Skeletal muscle cell (primary cell): ENCODE results near the gene XYLB.
A peak's percentile ranks its signal among the peaks of the same experiment; 100 is the strongest.
"Not testable (repeated sequence)": the region's sequence is repeated elsewhere in the genome, so short reads cannot be mapped to it uniquely, and the experiment has no call there.

Experiments used
- DNase-seq: peaks from one replicate; pipeline ENCODE4 v3.0.0-alpha.2; 2010; ENCODE audit warnings: low read depth
- H3K4me3 ChIP-seq: 2 replicates; pipeline ENCODE4 v1.5.1; 2011; ENCODE audit warnings: low read depth, mild to moderate bottlenecking, control low read depth, low read length, moderate library complexity

Gene XYLB

DNA sequence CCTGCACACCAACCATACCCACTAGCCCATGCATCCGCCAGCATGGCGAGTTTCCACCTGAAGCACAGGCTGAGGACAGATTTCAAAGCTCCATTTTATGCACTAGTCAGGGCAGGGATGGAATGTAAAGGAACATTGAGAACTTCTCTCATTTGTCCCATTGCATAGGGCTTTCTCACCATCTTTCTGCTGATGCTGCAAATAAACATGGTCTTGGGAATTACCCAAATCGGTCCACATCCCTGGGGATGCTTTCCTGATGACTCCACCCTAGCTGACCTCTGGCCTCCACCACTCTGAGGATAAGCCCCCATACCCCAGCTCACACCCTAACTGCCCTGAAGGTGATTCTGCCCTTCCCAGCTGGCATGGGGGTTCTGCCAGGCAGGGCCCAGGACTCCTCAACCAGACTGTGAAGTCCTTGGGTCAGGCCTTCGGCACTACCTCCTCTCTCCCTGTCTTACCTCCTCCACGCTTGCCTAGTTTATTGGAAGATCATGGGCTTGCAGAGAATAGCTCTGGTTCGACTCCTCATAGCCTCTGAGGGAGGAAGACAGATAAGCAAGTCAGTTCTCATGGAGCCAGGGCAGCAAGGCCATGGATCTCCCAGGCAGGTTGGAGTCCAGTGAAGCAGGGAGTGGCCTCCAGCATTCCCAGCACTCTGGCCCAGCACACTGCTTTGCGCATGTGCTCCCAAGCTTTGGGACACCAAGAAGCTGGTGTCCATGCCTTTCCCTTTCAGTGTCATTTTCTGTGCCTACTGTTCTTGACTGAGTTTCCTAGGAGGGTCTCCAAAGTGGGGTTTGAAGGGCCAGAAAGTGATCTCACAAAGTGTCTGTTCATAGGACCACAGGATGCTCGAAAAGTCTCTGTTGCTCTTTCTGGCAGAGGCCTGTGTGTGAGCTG is 27.6 kb upstream of the XYLB start:
- no peak for DNase-seq
- H3K4me3 ChIP-seq: no peak overlapping the region

DNA sequence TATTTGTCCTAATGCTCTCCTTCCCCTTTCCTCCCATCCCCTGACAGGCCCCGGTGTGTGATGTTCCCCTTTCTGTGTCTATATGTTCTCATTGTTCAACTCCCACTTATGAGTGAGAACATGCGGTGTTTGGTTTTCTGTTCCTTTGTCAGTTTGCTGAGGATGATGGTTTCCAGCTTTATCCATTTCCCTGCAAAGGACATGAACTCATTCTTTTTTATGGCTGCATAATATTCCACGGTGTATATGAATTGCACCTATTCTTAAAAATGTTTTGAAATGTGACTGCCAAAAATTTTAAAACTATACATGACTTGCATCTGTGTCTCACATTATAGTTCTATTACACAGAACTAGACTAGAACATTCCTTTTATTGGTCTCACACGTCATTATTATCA is 25.9 kb upstream of the XYLB start:
- H3K4me3 ChIP-seq, DNase-seq: not testable (repeated sequence)

DNA sequence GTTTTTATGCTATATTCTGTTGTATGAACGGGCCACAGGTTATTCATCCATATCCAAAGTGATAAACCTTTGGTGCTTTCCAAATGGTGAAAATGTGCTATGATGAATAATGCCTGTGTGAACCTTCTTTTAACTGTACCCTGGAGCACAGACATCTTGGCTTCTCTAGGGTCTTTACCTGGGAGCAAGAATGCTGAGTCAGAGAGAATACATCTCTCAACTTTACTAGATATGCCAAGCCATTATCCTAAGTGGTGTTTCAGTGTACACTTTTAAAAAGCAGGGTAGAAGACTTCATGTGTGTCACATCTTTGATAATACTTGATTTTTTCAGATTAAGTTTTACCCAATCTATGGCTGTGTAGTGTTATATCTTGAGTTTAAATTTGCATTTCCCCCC is 23.5 kb upstream of the XYLB start:
- H3K4me3 ChIP-seq: no peak overlapping the region
- no peak for DNase-seq

DNA sequence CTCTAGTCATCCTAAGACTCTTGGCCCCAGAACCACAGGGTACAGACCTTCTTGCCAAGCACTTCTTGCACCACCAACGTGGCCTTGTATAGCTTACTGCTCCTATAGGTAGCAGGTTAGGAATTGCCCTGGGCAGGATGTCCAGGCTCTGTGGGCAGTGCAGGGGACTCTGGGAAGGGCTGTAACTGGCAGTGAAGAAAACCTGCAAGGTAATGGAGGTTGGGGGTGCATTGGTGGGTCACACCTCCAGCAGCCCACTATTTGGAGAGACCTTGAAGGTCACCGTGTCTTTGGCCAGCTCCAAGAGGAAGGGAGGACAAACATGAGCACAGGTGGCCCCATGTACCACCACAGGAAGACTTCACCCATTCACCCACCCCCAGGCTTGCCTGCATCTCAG is 21.3 kb upstream of the XYLB start:
- no peak for DNase-seq
- H3K4me3 ChIP-seq: no peak overlapping the region

DNA sequence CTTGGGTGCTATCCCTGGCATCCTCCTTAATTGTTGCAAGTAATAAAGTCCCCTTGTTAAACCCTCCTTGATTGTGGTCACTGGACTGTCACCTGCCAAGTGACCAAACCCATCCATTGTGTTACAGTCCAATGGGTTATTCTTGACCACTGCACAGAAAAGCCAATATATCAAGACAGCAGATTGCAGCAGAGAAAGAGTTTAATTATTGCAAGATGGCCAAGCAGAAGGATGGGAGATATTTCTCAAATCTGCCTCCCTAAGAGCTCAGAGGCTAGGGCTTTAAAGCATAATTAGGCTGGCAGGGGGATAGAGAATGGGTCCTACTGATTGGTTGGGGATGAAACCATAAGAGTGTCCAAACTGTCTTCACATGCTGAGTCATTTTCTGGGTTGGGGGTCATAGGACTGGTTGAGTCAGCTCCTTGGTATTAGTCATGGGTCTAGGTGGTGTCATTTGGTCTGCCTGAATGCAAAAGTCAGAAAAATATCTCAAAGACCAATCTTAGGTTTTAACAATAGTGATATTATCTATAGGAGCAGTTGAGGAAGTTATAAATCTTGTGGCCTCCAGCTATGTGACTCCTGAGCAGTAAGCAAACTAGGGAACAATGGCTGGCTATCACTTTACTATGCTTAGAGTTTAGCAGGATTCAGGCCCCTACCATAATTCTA is 19.1 kb upstream of the XYLB start:
- H3K4me3 ChIP-seq: no peak overlapping the region
- DNase-seq: peak; percentile 75

DNA sequence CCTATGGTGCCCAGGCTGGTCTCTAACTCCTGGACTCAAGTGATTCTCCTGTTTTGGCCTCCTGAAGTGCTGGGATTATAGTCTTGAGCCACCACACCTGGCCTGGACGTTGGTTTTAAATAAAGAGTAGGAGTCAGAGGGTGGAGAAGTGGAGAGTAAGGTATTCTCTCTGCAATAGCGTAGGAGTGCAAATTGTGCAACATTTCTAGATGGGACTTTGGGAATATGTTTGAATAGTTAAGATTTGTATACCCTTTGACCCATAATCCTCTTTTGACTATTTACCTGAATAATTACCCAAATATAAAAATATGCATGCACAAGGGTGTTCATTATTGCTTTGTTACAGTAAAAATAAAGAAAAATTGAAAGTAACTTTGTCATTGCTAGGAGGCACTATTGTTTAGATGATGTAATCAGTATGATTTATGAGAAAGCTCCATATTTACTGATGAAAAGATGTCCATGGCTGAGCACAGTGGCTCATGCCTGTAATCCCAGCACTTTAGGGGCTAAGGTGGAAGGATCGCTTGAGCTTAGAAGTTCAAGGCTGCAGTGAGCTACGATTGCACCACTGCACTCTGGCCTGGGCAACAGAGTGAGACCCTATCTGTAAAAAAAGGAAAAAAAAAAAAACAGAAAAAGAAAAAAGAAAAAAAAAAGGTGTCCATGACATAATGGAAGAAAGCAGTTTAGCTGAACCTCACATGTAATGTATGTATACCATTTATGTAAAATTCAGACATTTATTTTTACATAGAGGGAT is 15.1 kb upstream of the XYLB start:
- DNase-seq: no peak
- H3K4me3 ChIP-seq: no peak overlapping the region

DNA sequence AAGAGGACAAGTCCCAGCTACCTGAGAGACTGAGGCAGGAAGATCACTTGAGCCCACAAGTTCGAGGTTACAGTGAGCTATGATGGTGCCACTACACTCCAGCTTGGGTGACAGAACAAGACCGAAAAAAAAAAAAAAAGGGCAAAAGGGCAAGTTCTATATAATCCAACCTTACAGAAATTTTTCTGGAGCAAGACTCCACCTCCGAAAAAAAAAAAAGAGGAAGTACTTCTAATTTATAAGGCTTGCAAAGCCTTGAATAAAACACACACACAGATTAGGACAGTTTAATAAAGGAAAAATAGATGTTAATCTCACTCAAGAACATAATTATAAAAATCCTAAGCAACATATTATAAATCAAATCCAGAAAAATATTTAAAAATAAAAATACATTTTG is 14.4 kb upstream of the XYLB start:
- DNase-seq: no peak
- H3K4me3 ChIP-seq: no peak overlapping the region

DNA sequence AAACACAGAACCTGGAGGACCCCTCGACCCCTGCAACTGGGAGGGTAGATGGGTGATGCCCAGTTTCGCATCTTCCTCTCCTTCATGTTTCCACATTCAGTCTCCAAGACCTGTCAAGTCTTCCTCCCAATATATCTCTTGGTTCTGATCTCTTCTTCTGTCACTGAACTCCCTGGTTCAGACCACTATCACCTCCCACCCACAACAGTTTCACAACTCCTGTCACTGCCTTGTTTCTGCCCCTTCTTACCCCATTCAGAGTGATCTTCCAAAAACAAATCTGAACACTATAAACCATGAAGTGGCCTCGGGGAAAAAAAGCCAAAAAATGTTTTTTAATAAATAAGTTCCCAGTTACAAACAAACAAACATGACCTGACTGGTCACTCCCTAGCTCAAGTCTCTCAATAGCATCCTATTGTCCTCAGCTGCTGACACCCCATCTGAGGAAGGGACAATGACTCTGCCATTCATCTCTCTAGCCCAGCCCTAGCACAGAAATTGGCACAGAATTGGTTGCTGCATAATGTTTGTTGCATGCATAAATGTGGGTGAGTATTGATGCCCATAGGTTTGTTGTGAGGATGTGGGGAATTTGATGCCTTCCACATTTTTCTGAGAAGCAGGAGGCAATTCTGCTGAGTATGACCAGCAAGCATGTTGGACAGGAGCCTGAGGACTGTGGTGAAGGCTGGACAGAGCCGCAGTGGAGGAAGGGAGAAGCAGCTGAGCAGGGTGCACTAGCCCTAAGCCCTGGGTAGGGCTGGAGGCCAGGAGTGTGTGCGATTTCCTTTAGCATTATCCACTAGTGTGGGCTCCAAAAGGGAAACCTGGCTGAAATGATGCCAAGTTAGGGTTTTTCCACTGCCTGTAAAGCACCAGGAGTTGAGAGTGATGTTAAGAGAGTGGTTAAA is 12.2 kb upstream of the XYLB start:
- peak; percentile 33 for DNase-seq
- H3K4me3 ChIP-seq: no peak overlapping the region

DNA sequence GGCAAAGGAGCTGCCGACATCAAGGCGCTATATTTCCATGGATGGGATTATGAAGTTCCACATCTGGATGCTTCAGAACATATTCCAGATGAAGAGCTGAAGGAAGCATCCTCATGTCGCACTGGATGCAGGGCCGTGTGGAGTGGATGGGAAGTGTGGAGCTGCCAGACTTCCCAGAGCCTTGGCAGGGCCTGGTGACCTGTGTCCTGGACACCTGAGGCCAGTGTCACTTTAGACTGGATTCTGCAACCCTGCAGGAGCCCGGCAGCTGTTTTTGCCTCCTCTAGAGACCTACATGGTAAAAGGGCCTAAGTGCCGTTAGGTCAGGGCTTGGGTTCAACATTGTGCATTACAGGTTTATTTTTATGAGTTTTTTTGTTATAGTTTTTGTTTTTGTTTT is 11.3 kb upstream of the XYLB start:
- no peak for DNase-seq
- no peak overlapping the region for H3K4me3 ChIP-seq

DNA sequence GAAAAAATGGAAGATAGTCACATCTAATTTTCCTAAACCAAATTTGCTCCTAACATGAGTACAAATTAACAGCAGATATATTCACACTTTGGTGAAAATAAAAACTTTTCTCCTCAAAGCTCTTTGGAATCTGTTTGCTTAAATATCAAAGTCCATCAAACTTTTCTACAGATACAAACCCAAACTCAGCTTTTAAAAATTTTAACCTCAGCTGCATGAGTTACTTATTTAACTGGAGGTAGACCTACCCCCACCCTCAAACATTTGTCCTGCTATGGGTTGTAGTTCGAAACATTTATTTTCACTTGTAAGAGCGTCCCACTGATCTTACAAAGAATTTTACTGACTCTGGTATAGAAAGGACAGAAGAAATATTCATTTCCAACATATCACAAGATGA is 8.9 kb upstream of the XYLB start:
- H3K4me3 ChIP-seq: no peak overlapping the region
- DNase-seq: no peak

DNA sequence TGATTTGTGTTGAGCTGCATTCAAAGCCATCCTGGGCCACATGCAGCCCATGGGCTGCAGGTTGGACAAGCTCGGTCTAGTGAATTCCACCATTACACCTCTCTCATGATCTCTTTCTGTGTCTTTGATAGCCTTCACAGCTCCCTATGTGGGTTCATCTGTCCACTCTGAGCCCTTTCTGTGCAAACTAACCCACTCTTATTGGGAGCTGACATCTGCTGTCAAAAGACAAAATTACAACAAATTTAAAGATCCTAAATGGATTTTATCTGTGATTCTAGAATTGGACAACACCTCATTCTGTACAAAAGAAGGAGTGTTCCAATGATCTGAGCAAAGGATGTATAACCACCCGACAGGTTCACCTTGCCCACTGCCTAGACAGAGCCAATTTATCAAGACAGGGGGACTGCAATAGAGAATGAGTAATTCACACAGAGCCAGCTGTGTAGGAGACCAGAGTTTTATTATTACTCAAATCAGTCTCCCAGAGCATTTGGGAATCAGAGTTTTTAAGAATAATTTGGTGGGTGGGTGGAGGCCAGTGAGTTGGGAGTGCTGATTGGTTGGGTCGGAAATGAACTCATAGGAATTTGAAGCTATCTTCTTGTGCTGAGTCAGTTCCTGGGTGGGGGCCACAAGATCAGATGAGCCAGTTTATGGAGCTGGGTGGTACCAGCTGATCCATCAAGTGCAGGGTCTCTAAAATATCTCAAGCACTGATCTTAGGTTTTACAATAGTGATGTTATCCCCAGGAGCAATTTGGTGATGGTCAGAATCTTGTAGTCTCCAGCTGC is 2.6 kb upstream of the XYLB start:
- no peak overlapping the region for H3K4me3 ChIP-seq
- no peak for DNase-seq

DNA sequence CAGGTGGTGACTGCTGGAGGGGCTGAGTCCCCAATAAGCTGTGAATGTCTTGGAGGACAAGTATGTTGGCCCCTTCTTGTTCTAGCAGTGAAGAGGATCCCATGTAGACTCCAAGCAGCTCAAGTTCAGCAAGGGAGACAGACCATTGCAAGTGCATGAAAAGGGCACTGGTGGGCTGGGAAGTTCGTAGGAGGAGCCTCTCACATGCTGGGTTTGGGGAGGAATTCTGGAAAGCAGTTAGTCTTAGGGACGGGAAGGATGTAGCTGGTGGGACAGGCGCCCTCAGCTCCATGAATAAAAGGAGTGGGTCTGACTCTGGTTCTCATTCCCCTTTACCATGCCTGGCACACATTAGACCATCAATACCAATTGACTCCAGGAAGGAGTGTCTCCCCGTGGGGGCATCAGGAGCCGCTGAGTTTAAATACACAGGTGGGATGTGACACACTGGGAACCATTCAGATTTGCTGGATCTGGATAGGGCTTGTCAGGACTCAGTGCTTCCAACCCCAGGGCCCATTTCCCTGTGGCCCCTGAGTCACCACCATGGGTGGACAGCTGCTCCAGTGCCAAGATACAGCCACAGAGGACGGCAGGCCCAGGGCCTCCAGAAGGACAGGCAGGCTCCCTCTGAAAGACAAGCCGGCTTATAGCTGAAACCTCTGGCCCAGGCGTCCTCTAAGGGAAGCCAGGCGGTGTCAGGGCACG is 552 bp upstream of the XYLB start:
- peak overlapping the region; percentile 74 for H3K4me3 ChIP-seq
- DNase-seq: no peak

DNA sequence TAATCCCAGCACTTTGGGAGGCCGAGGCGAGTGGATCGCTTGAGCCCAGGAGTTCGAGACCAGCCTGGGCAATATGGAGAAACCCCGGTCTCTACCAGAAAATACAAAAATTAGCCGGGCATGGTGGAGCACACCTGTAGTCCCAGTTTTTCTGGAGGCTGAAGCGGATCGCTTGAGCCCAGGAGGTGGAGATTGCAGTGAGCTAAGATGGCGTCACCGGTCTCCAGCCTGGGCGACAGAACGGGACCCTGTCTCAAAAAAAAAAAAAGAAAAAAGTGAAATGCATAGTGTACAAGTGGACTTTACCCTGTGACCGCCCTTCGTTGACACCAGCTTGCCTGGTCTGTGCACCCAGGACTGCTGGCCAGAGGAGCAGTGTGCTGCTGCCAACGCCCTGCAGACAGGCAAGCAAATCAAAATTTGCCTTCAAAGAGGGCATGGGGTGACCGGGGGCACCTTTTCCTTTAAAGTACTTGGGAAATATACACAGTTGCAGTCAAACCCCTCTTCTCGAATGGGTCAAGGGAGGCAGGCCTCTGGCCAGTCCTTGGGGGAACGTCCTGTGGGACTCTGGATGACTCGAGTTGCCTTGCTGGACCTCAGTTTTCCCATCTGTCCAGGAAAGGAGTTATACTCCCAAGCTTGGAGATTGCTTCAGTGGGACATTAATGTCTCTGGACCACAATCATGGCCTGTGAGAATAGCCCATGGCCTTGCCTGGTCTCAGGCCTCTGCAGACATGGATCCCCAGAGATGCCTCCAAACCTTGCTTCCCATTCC is 1.0 kb downstream of the XYLB start:
- DNase-seq: no peak
- peak overlapping the region; percentile 74 for H3K4me3 ChIP-seq

DNA sequence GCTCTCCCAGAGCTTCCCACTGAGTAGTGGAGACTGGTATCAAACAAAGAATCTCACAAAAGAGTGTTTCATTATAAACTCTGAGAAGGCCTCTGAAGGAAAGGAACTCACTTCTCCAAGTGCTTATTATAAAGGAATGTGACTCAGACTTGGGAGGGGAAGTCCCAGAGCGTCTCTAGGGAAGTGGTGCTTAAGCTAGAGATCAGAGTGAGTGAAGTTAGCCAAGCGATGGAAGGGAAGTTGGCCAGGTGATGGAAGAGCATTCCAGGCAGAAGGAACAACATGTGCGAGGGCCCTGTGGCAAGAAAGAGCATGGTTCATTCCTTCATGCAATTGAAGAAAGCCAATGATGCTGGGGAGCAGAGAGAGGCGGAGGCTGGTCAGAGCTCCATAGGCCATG is 2.3 kb downstream of the XYLB start:
- no peak for DNase-seq
- no peak overlapping the region for H3K4me3 ChIP-seq

DNA sequence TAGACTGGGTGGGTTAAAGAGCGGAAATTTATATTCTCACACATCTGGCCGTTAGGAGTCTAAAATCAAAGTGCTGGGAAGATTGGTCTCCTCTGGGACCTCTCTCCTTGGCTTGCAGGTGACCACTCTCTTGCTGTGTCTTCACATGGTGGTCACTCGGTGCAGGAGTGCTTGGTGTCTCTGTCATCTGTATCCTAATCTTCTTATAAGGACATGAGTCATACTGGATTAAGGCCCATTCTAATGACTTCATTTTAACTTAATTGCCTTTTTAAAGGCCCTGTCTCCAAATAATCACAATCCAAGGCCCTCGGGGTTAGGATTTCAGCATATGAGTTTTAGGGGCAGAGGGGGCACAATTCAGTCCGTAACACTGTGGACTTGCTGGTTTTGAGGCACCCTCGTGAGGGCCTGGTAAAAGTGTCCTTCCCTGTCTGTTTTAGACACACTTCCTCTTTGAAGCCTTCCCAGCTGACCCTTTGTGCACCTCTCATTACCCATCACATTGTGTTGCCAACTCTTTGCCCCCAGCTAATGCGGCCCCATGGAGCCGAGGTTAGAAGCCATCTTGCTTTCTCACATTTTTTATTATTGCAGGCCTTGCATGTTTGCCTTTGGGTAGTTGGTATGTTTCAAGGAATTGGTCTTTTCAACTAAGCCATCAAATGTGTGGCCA is 3.2 kb downstream of the XYLB start:
- no peak overlapping the region for H3K4me3 ChIP-seq
- no peak for DNase-seq

DNA sequence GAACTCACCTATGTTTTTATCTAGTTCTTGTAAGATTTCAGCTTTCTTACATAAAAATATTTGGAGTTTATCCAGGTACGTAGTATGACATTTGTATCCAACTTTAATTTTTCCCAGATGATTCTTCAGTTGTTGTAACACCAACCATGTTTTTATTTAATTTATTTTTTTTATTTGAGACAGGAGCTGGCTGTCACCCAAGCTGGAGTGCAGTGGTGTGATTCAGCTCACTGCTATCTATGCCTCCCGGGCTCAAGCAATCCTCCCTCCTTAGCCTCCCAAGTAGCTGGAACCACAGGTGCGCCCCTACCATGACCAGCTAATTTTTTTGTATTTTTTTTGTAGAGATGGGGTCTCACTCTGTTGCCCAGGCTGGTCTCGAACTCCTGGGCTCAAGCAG is 6.6 kb downstream of the XYLB start:
- H3K4me3 ChIP-seq: no peak overlapping the region
- DNase-seq: no peak
